ENCODE results near the gene GP9.

Gene GP9

GRCh38 chr3:129106320-129106719 lies 45.7 kb downstream of the GP9 start:
- TF ChIP-seq SIN3A (IDR thresholded peaks at IDR 0.05; ENCODE audit: borderline replicate concordance, insufficient read depth, low read length) = no peak
- no peak for TF ChIP-seq FOXP2 (optimal IDR thresholded peaks at IDR 0.05; ENCODE audit: borderline replicate concordance, extremely low read depth, extremely low read length, insufficient read depth)
- no peak for TF ChIP-seq POLR2AphosphoS5 (IDR thresholded peaks at IDR 0.05; ENCODE audit: low read depth, low read length)
- TF ChIP-seq TAF1 (IDR thresholded peaks at IDR 0.05; ENCODE audit: borderline replicate concordance, insufficient read depth, low read length) = no peak
- no peak for TF ChIP-seq REST (IDR thresholded peaks at IDR 0.05; ENCODE audit: insufficient read depth in 1 of 2, low read depth in 2 of 2, low read length in 2 of 2)

GRCh38 chr3:129106866-129107565 lies 46.4 kb downstream of the GP9 start:
- no peak for TF ChIP-seq FOXP2 (optimal IDR thresholded peaks at IDR 0.05; ENCODE audit: borderline replicate concordance, extremely low read depth, extremely low read length, insufficient read depth)
- no peak for TF ChIP-seq TAF1 (IDR thresholded peaks at IDR 0.05; ENCODE audit: borderline replicate concordance, insufficient read depth, low read length)
- TF ChIP-seq POLR2AphosphoS5 (IDR thresholded peaks at IDR 0.05; ENCODE audit: low read depth, low read length) = no peak
- no peak for TF ChIP-seq SIN3A (IDR thresholded peaks at IDR 0.05; ENCODE audit: borderline replicate concordance, insufficient read depth, low read length)
- no peak for TF ChIP-seq REST (IDR thresholded peaks at IDR 0.05; ENCODE audit: insufficient read depth in 1 of 2, low read depth in 2 of 2, low read length in 2 of 2)

- TF ChIP-seq POLR2AphosphoS5 (IDR thresholded peaks at IDR 0.05; ENCODE audit: low read depth, low read length) (no peak), REST (IDR thresholded peaks at IDR 0.05; ENCODE audit: insufficient read depth in 1 of 2, low read depth in 2 of 2, low read length in 2 of 2) (no peak), SIN3A (IDR thresholded peaks at IDR 0.05; ENCODE audit: borderline replicate concordance, insufficient read depth, low read length) (no peak), TAF1 (IDR thresholded peaks at IDR 0.05; ENCODE audit: borderline replicate concordance, insufficient read depth, low read length) (no peak), FOXP2 (optimal IDR thresholded peaks at IDR 0.05; ENCODE audit: borderline replicate concordance, extremely low read depth, extremely low read length, insufficient read depth) (no peak)
Measured at GRCh38 chr3:129107793-129108192, 47.2 kb downstream of the GP9 start.

All from PFSK-1 (cell line).